HepG2 (cell line): ENCODE results near the gene ANK3. TPM values are rescaled to one million over a fixed set of nuclear protein-coding genes. Genes with fewer than 3 reads are reported as not detected.

ENCODE experiments used
- ATAC-seq: fragments of 200-7000 bp; cut with Tn5 transposase; 3 replicates; pipeline ENCODE4 v1.9.1; 2020; ENCODE audit warnings: mild to moderate bottlenecking, moderate library complexity
- BruUV-seq: library from RNA; stranded (reverse); fragments of 400-500 nt; replicated peaks from 2 replicates; lab custom pipeline; 2021; lab: Mats Ljungman, UMichigan
- CTCF ChIA-PET: fragments of 300-600 bp; formaldehyde crosslinking; extraction: SDS; loops from one replicate; lab custom pipeline; 2021; ENCODE audit warnings: low total read pairs, inconsistent platforms, low intra/inter-chr PET ratio; lab: Yijun Ruan, JAX
- POLR2A ChIA-PET: fragments of 350-600 bp; sonication (Branson Sonifier 250); formaldehyde crosslinking; loops from one replicate; lab custom pipeline; 2020; ENCODE audit warnings: antibody characterized with exemption, inconsistent platforms; lab: Yijun Ruan, JAX
- DNase-seq: peaks from one replicate; pipeline ENCODE4 v3.0.0-alpha.2; 2015; ENCODE audit warnings: low spot score
- FAIRE-seq: peaks from 3 replicates; lab custom pipeline; 2011; peaks lifted over from hg19 to GRCh38; lab: Jason Lieb, UNC
- H2AFZ ChIP-seq: one replicate; pipeline ENCODE4 v1.6.1; 2011; ENCODE audit warnings: low read length, inconsistent platforms
- H3K27ac ChIP-seq: fragments of 300-600 bp; 3 replicates; pipeline ENCODE4 v1.8.0; 2011; ENCODE audit warnings: mixed run types, mild to moderate bottlenecking, mixed read lengths, low read length, inconsistent platforms; ENCODE audit not compliant: insufficient read depth; ENCODE audit errors: extremely low read length
- H3K27me3 ChIP-seq, 2 experiments: fragments of 200-600 bp in 1 of 2; 2 replicates in 1 of 2; 3 replicates in 1 of 2; pipeline versions ENCODE4 v1.6.0 to v1.8.0; 2011; ENCODE audit warnings: low read length in 2 of 2, mild to moderate bottlenecking in 2 of 2, moderate library complexity in 2 of 2, inconsistent platforms in 1 of 2; ENCODE audit not compliant: insufficient read depth in 2 of 2, control insufficient read depth in 1 of 2
- H3K36me3 ChIP-seq, 2 experiments: fragments of 200-600 bp in 1 of 2; replicated peaks in 1 of 2; 2 replicates in 1 of 2; 3 replicates in 1 of 2; pipeline versions ENCODE4 v1.5.1 to v1.8.0; 2011; ENCODE audit warnings: low read length in 2 of 2, inconsistent platforms in 1 of 2; ENCODE audit not compliant: insufficient read depth in 2 of 2, control insufficient read depth in 1 of 2
- H3K4me1 ChIP-seq: 2 replicates; pipeline ENCODE4 v1.5.1; 2012; ENCODE audit warnings: low read length, inconsistent platforms; ENCODE audit not compliant: insufficient read depth
- H3K4me2 ChIP-seq: 2 replicates; pipeline ENCODE4 v1.6.0; 2011; ENCODE audit warnings: low read depth, low read length, inconsistent platforms
- H3K4me3 ChIP-seq, 3 experiments: fragments of 200-600 bp in 1 of 3; sonication (generic), shearing (Covaris generic) in 1 of 3; replicated peaks in 1 of 3; 2 replicates each; pipeline ENCODE4 v1.5.1; 2011 to 2016; ENCODE audit warnings: low read length in 3 of 3, inconsistent platforms in 2 of 3, low read depth in 2 of 3, mild to moderate bottlenecking in 2 of 3, control low read depth in 1 of 3, mixed read lengths in 1 of 3; ENCODE audit not compliant: insufficient read depth in 1 of 3
- H3K79me2 ChIP-seq: one replicate; pipeline ENCODE4 v1.6.1; 2011; ENCODE audit warnings: low read length, inconsistent platforms; ENCODE audit not compliant: insufficient read depth
- H3K9ac ChIP-seq: 2 replicates; pipeline ENCODE4 v1.6.0; 2011; ENCODE audit warnings: mild to moderate bottlenecking, low read depth, low read length, inconsistent platforms; ENCODE audit not compliant: insufficient read depth
- H3K9me3 ChIP-seq: 2 replicates; pipeline ENCODE4 v1.5.1; 2012; ENCODE audit warnings: mild to moderate bottlenecking, low read length
- H4K20me1 ChIP-seq: 2 replicates; pipeline ENCODE4 v1.6.0; 2011; ENCODE audit warnings: inconsistent platforms, mild to moderate bottlenecking, low read length, moderate library complexity; ENCODE audit not compliant: insufficient read depth
- ARID4A ChIP-seq: sonication (generic); formaldehyde crosslinking; IDR thresholded peaks from 2 replicates; pipeline ENCODE4 v1.5.0; 2020; ENCODE audit warnings: mild to moderate bottlenecking, missing genetic modification reagents, borderline replicate concordance
- EEA1 ChIP-seq: sonication (generic); formaldehyde crosslinking; IDR thresholded peaks from 2 replicates; pipeline ENCODE4 v1.5.1; 2020; ENCODE audit warnings: mild to moderate bottlenecking, missing genetic modification reagents, borderline replicate concordance
- HNF1A ChIP-seq, 2 experiments: sonication (generic) in 1 of 2; formaldehyde crosslinking in 1 of 2; IDR thresholded peaks; 2 replicates each; pipeline versions ENCODE4 v1.4.0 to v1.6.1; 2016 to 2020; ENCODE audit warnings: borderline replicate concordance in 1 of 2, low read depth in 1 of 2, mild to moderate bottlenecking in 1 of 2, missing genetic modification reagents in 1 of 2
- PRPF4 ChIP-seq: fragments of 200-400 bp; formaldehyde crosslinking; IDR thresholded peaks from 2 replicates; pipeline ENCODE4 v1.6.1; 2016; ENCODE audit warnings: low read length, low read depth; ENCODE audit not compliant: poor library complexity, severe bottlenecking
- THAP7 ChIP-seq: sonication (generic); formaldehyde crosslinking; IDR thresholded peaks from 2 replicates; pipeline ENCODE4 v1.8.1; 2023; ENCODE audit warnings: mild to moderate bottlenecking, missing genetic modification reagents
- WIZ ChIP-seq: sonication (generic); formaldehyde crosslinking; IDR thresholded peaks from 2 replicates; pipeline ENCODE4 v1.5.1; 2020; ENCODE audit warnings: mild to moderate bottlenecking, missing genetic modification reagents
- XRCC5 ChIP-seq: fragments of 200-400 bp; formaldehyde crosslinking; optimal IDR thresholded peaks from 2 replicates; pipeline ENCODE3; 2017; ENCODE audit warnings: mild to moderate bottlenecking, low read length
- ZNF17 ChIP-seq: sonication (generic); formaldehyde crosslinking; IDR thresholded peaks from 2 replicates; pipeline ENCODE4 v1.5.0; 2020; ENCODE audit warnings: mild to moderate bottlenecking, missing genetic modification reagents
- ZNF451 ChIP-seq: sonication (generic); formaldehyde crosslinking; IDR thresholded peaks from 2 replicates; pipeline ENCODE4 v1.5.0; 2020; ENCODE audit warnings: mild to moderate bottlenecking, missing genetic modification reagents
- ZNF572 ChIP-seq: sonication (generic); formaldehyde crosslinking; IDR thresholded peaks from 2 replicates; pipeline ENCODE4 v1.5.1; 2020; ENCODE audit warnings: mild to moderate bottlenecking, missing genetic modification reagents
- ZNF784 ChIP-seq: sonication (generic); formaldehyde crosslinking; IDR thresholded peaks from 2 replicates; pipeline ENCODE4 v1.5.1; 2020; ENCODE audit warnings: missing genetic modification reagents, mild to moderate bottlenecking, borderline replicate concordance
- ZNF883 ChIP-seq: sonication (generic); formaldehyde crosslinking; IDR thresholded peaks from 2 replicates; pipeline ENCODE4 v1.5.1; 2020; ENCODE audit warnings: mild to moderate bottlenecking, missing genetic modification reagents; ENCODE audit errors: not compliant biosample characterization
- WGBS: methylation state at CpG from one replicate; pipeline ENCODE4 v1.1.6; 2017; ENCODE audit warnings: low lambda C conversion rate; 5-methylcytosine and 5-hydroxymethylcytosine counted together
- in situ Hi-C: cut with HindIII; loops from 2 replicates; pipeline ENCODE4 v1.10.0; 2017; ENCODE audit warnings: low pct_unique_long_range_greater_than_20kb; ENCODE audit not compliant: extremely low pct_ligation_motif_present
- intact Hi-C: fragments of 100-400 bp; cut with micrococcal nuclease; formaldehyde crosslinking; loops from one replicate; pipeline ENCODE4 v1.10.0; 2022; ENCODE audit not compliant: unreplicated experiment
- polyA plus RNA-seq, 8 experiments: library from polyadenylated mRNA; depleted of rRNA in 3 of 8; stranded (reverse) in 7 of 8; unstranded in 1 of 8; fragments of >200 nt; fragmentation: Illumina TruSeq in 4 of 8; extraction: Trizol in 4 of 8; gene quantifications; 2 replicates each; pipeline versions ENCODE4 v1.2.1 to v1.2.3, GENCODE V29; 2011 to 2016; ENCODE audit warnings: low read depth in 4 of 8, missing spikeins in 1 of 8, mixed read lengths in 1 of 8; ENCODE audit not compliant: insufficient read depth in 1 of 8
- total RNA-seq, 5 experiments: library from RNA; depleted of rRNA; stranded (reverse); fragments of >200 nt; fragmentation: Illumina TruSeq; extraction: Trizol; gene quantifications; 2 replicates each; pipeline ENCODE4 v1.2.3, GENCODE V29; 2016; ENCODE audit warnings: low read depth in 1 of 5

Gene ANK3
- total and polyA plus RNA-seq, 2 of the 13 experiments (the other 11 are each of a cell fraction or from before 2014, with no cell fraction given), result not detected

- no peak for TF ChIP-seq ARID4A (CRISPR knock-in tag)
- TF ChIP-seq PRPF4, result no peak
- TF ChIP-seq WIZ (CRISPR knock-in tag), result no peak
- TF ChIP-seq ZNF784 (CRISPR knock-in tag), result no peak
- TF ChIP-seq EEA1 (CRISPR knock-in tag), result no peak
- TF ChIP-seq XRCC5, result no peak
These were observed 11.7 kb downstream of the ANK3 start (continued) for GRCh38 chr10:60377955-60378354.

- in situ Hi-C loops (no loop called here), intact Hi-C loops (no loop called here)
- no peaks in the 10 kb centered on the region for H3K9me3 ChIP-seq
- H3K27me3 ChIP-seq, result no peaks in the 10 kb centered on the region
- no peak overlapping the region for H3K9ac ChIP-seq
- no peak overlapping the region for H3K4me3 ChIP-seq
- no peaks in the 10 kb centered on the region for H3K4me1 ChIP-seq
- H3K36me3 ChIP-seq, result no peaks in the 10 kb centered on the region
- H3K4me2 ChIP-seq, result no peak overlapping the region
- H3K27ac ChIP-seq, result no peak overlapping the region
- DNase-seq (no peak), ATAC-seq (no peak), FAIRE-seq (no peak)
- 0% methylated on average over 1 of the region's 1 CpG for WGBS
- H4K20me1 ChIP-seq, result no peaks in the 10 kb centered on the region
- ChIA-PET CTCF (no interaction called here), POLR2A (no interaction called here)
- no TSS peak for BruUV-seq
- no peaks in the 10 kb centered on the region for H3K79me2 ChIP-seq
- no peak overlapping the region for H2AFZ ChIP-seq
- TF ChIP-seq HNF1A (IDR thresholded peaks at IDR 0.05; ENCODE audit: low read depth) (no peak), HNF1A (CRISPR knock-in tag; IDR thresholded peaks at IDR 0.05; ENCODE audit: borderline replicate concordance) (no peak), THAP7 (CRISPR knock-in tag) (no peak), ZNF17 (CRISPR knock-in tag) (no peak), ZNF572 (CRISPR knock-in tag) (no peak), ZNF883 (CRISPR knock-in tag) (no peak), ZNF451 (no peak)
These were observed 12.7 kb downstream of the ANK3 start for GRCh38 chr10:60377042-60377352.
